HCT116 (cell line): ENCODE measurements around the gene ZC2HC1C. TPM values are rescaled to one million over a fixed set of nuclear protein-coding genes. Genes with fewer than 3 reads are reported as not detected.

Source experiments
- ATAC-seq: fragments of 200-7000 bp; cut with Tn5 transposase; 2 replicates; pipeline ENCODE4 v1.9.1; 2020; ENCODE audit warnings: mild to moderate bottlenecking, moderate library complexity
- BruUV-seq: library from RNA; stranded (reverse); fragments of 400-500 nt; replicated peaks from 2 replicates; lab custom pipeline; 2021; lab: Mats Ljungman, UMichigan
- CTCF ChIA-PET: fragments of 300-600 bp; sonication (Branson Sonifier 250); formaldehyde crosslinking; loops from one replicate; lab custom pipeline; 2021; ENCODE audit warnings: antibody characterized with exemption; lab: Charles Lee
- POLR2A ChIA-PET: fragments of 300-600, 350-600 bp; sonication (Branson Sonifier 250); formaldehyde crosslinking; loops from one replicate; lab custom pipeline; 2021; ENCODE audit warnings: antibody characterized with exemption; lab: Charles Lee
- RAD21 ChIA-PET, 2 experiments: fragments of 300-600 bp; sonication (Branson Sonifier 250); formaldehyde crosslinking; loops; one replicate each; lab custom pipeline; 2023; ENCODE audit warnings: low total read pairs in 2 of 2; ENCODE audit not compliant: uncharacterized antibody in 2 of 2, unreplicated experiment in 2 of 2, low non-redundant PET in 1 of 2; lab: Charles Lee
- DNase-seq: peaks from one replicate; pipeline ENCODE4 v3.0.0-alpha.2; 2010; ENCODE audit warnings: low read depth, low spot score
- H2AFZ ChIP-seq: fragments of 200-600 bp; shearing (Covaris generic), sonication (generic); 2 replicates; pipeline ENCODE4 v1.6.1; 2017; ENCODE audit warnings: low read depth, mixed run types, mixed read lengths, antibody characterized with exemption, low read length; ENCODE audit not compliant: poor library complexity, severe bottlenecking
- H3K27ac ChIP-seq: 2 replicates; pipeline ENCODE4 v1.5.1; 2012; ENCODE audit warnings: low read depth, low read length
- H3K27me3 ChIP-seq: fragments of 200-600 bp; sonication (generic); 2 replicates; pipeline ENCODE4 v1.6.1; 2016; ENCODE audit warnings: mixed run types, low read length, mixed read lengths; ENCODE audit not compliant: insufficient read depth
- H3K36me3 ChIP-seq, 2 experiments: fragments of 200-500 bp in 1 of 2; fragments of 200-600 bp in 1 of 2; sonication (Bioruptor generic) in 1 of 2; sonication (generic) in 1 of 2; 2 replicates each; pipeline versions ENCODE4 v1.5.1 to v1.6.1; 2014 to 2016; ENCODE audit warnings: low read length in 2 of 2, inconsistent platforms in 1 of 2, mixed read lengths in 1 of 2, mixed run types in 1 of 2; ENCODE audit not compliant: insufficient read depth in 2 of 2, control insufficient read depth in 1 of 2
- H3K4me1 ChIP-seq, 2 experiments: fragments of 200-600 bp in 1 of 2; sonication (generic) in 1 of 2; 2 replicates each; pipeline versions ENCODE4 v1.5.1 to v1.6.1; 2012 to 2017; ENCODE audit warnings: low read length in 2 of 2, inconsistent platforms in 1 of 2, mild to moderate bottlenecking in 1 of 2, mixed read lengths in 1 of 2, mixed run types in 1 of 2, moderate library complexity in 1 of 2; ENCODE audit not compliant: insufficient read depth in 2 of 2, control insufficient read depth in 1 of 2
- H3K4me2 ChIP-seq: fragments of 200-600 bp; sonication (generic); 2 replicates; pipeline ENCODE4 v1.6.1; 2017; ENCODE audit warnings: mixed run types, low read length, mixed read lengths
- H3K4me3 ChIP-seq, 2 experiments: fragments of 200-600 bp in 1 of 2; sonication (generic) in 1 of 2; replicated peaks in 1 of 2; 2 replicates each; pipeline ENCODE4 v1.5.1; 2011 to 2016; ENCODE audit warnings: low read length in 2 of 2, control low read depth in 1 of 2, low read depth in 1 of 2, mild to moderate bottlenecking in 1 of 2, mixed read lengths in 1 of 2, mixed run types in 1 of 2
- H3K79me2 ChIP-seq: fragments of 200-600 bp; sonication (generic); 2 replicates; pipeline ENCODE4 v1.6.1; 2017; ENCODE audit warnings: mild to moderate bottlenecking, mixed run types, low read length, moderate library complexity, mixed read lengths; ENCODE audit not compliant: insufficient read depth
- H3K9ac ChIP-seq: fragments of 200-600 bp; sonication (generic); 2 replicates; pipeline ENCODE4 v1.6.1; 2016; ENCODE audit warnings: low read length, mixed read lengths
- H3K9me2 ChIP-seq: fragments of 200-600 bp; sonication (generic), shearing (Covaris generic); 2 replicates; pipeline ENCODE4 v1.6.1; 2017; ENCODE audit warnings: mixed run types, mild to moderate bottlenecking, moderate library complexity; ENCODE audit not compliant: insufficient read depth
- H3K9me3 ChIP-seq, 2 experiments: fragments of 200-500 bp in 1 of 2; fragments of 200-600 bp in 1 of 2; sonication (Bioruptor generic) in 1 of 2; sonication (generic) in 1 of 2; 2 replicates each; pipeline ENCODE4 v1.6.1; 2014 to 2017; ENCODE audit warnings: low read length in 2 of 2, mixed read lengths in 2 of 2, inconsistent platforms in 1 of 2, low read depth in 1 of 2, mild to moderate bottlenecking in 1 of 2, mixed run types in 1 of 2, moderate library complexity in 1 of 2; ENCODE audit not compliant: control insufficient read depth in 1 of 2, insufficient read depth in 1 of 2
- H4K20me1 ChIP-seq: fragments of 200-600 bp; sonication (generic), shearing (Covaris generic); 2 replicates; pipeline ENCODE4 v1.6.1; 2017; ENCODE audit warnings: mixed run types, mild to moderate bottlenecking, moderate library complexity; ENCODE audit not compliant: insufficient read depth
- CTCF ChIP-seq, 3 experiments: fragments of 200-600 bp in 1 of 3; sonication (generic) in 1 of 3; IDR thresholded peaks in 2 of 3; conservative IDR thresholded peaks in 1 of 3; 2 replicates each; pipeline ENCODE4 v1.5.1; 2012 to 2017; ENCODE audit warnings: low read depth in 2 of 3, low read length in 2 of 3, antibody characterized with exemption in 1 of 3, borderline replicate concordance in 1 of 3, control low read depth in 1 of 3, mild to moderate bottlenecking in 1 of 3, mixed read lengths in 1 of 3, mixed run types in 1 of 3, moderate library complexity in 1 of 3; ENCODE audit not compliant: insufficient read depth in 1 of 3
- ELF1 ChIP-seq: IDR thresholded peaks from 2 replicates; pipeline ENCODE4 v1.6.1; 2012; ENCODE audit warnings: low read depth, borderline replicate concordance
- EZH2phosphoT487 ChIP-seq: fragments of 200-600 bp; IDR thresholded peaks from 2 replicates; pipeline ENCODE4 v1.6.1; 2018; ENCODE audit warnings: antibody characterized with exemption, borderline replicate concordance
- FOSL1 ChIP-seq: IDR thresholded peaks from 2 replicates; pipeline ENCODE4 v1.6.1; 2012; ENCODE audit warnings: low read depth
- JUND ChIP-seq: IDR thresholded peaks from 2 replicates; pipeline ENCODE4 v1.6.1; 2012
- POLR2A ChIP-seq: IDR thresholded peaks from 2 replicates; pipeline ENCODE4 v1.7.0; 2011; ENCODE audit warnings: borderline replicate concordance; ENCODE audit not compliant: insufficient read depth, insufficient read length; ENCODE audit errors: extremely low read depth
- SP1 ChIP-seq: IDR thresholded peaks from 2 replicates; pipeline ENCODE4 v1.6.1; 2012; ENCODE audit warnings: low read depth
- SRF ChIP-seq: IDR thresholded peaks from 2 replicates; pipeline ENCODE4 v1.6.1; 2012; ENCODE audit warnings: low read depth
- YY1 ChIP-seq: IDR thresholded peaks from 2 replicates; pipeline ENCODE4 v1.6.1; 2011; ENCODE audit warnings: low read length, low read depth, moderate library complexity, mild to moderate bottlenecking; ENCODE audit not compliant: insufficient replicate concordance; ENCODE audit errors: extremely low read depth
- ZBTB33 ChIP-seq: IDR thresholded peaks from 2 replicates; pipeline ENCODE4 v1.6.1; 2011; ENCODE audit warnings: mild to moderate bottlenecking, low read length, moderate library complexity; ENCODE audit not compliant: insufficient replicate concordance; ENCODE audit errors: extremely low read depth
- ZFX ChIP-seq: fragments of 450-650 bp; IDR thresholded peaks from 2 replicates; pipeline ENCODE4 v1.6.1; 2017
- intact Hi-C: fragments of 100-400 bp; cut with micrococcal nuclease; formaldehyde crosslinking; loops from 2 replicates; pipeline ENCODE4 v1.10.0; 2022
- total RNA-seq: library from RNA; stranded (reverse); gene quantifications from one replicate; pipeline ENCODE4 v1.2.1, GENCODE V29; 2021; ENCODE audit not compliant: unreplicated experiment

ZC2HC1C gene
- total RNA-seq, 1 experiment from 2014 or later = 0.98 TPM

- Histone ChIP-seq H3K9me2 (no peaks in the 10 kb centered on the region), H3K9me3 (no peaks in the 10 kb centered on the region), H3K27me3 (no peaks in the 10 kb centered on the region), H2AFZ (no peak overlapping the region), H3K36me3 (peaks cover 15 to 18% of the 10 kb centered on the region in 2 experiments; a peak in 3 of 4 replicates), H3K79me2 (peaks cover 18% of the 10 kb centered on the region), H4K20me1 (no peaks in the 10 kb centered on the region), H3K9ac (no peak overlapping the region), H3K4me1 (peaks cover 23 to 28% of the 10 kb centered on the region in 2 experiments), H3K4me2 (no peak overlapping the region), H3K4me3 (no peak overlapping the region), H3K27ac (no peak overlapping the region)
- DNase-seq (no peak), ATAC-seq (no peak)
- CTCF ChIA-PET = no interaction called here
- intact Hi-C loops = no loop called here
- no peak for TF ChIP-seq SRF
- no peak for TF ChIP-seq ZFX
- TF ChIP-seq EZH2phosphoT487 = no peak
- TF ChIP-seq CTCF (IDR thresholded peaks at IDR 0.05 in 2 of 3, conservative IDR thresholded peaks at IDR 0.05 in 1 of 3; ENCODE audit: borderline replicate concordance in 1 of 3, insufficient read depth in 1 of 3, low read depth in 2 of 3, low read length in 2 of 3) = no peak
- TF ChIP-seq SP1 = no peak
- no peak for TF ChIP-seq ZBTB33
- TF ChIP-seq JUND = no peak
- TF ChIP-seq FOSL1 = no peak
- no peak for TF ChIP-seq ELF1
- TF ChIP-seq YY1 = no peak
- no peak for TF ChIP-seq POLR2A
- POLR2A ChIA-PET = no interaction called here
- RAD21 ChIA-PET = no interaction called here
- BruUV-seq = no TSS peak
Observed at GRCh38 chr14:75121552-75121951, 52.1 kb downstream of the ZC2HC1C start.
